Cardiac muscle cell (in vitro differentiated cells and primary cell): ENCODE results near the gene ACSBG1. TPM values are rescaled to one million over a fixed set of nuclear protein-coding genes. Genes with fewer than 3 reads are reported as not detected.
"Not testable (repeated sequence)": the region's sequence is repeated elsewhere in the genome, so short reads cannot be mapped to it uniquely, and the experiment has no call there.

Experiments
- DNase-seq, 2 donors: peaks; one replicate each; pipeline versions ENCODE4 v3.0.0 to v3.0.0-alpha.2; 2010 to 2017; ENCODE audit warnings: low read depth in 1 of 2, low spot score in 1 of 2
- H3K27ac ChIP-seq: fragments of 200-600 bp; sonication (generic); 2 replicates; pipeline ENCODE4 v1.5.1; 2016
- H3K27me3 ChIP-seq: fragments of 200-600 bp; sonication (generic); 2 replicates; pipeline ENCODE4 v1.6.0; 2016; ENCODE audit warnings: control low read depth
- H3K36me3 ChIP-seq: fragments of 200-600 bp; sonication (generic); 2 replicates; pipeline ENCODE4 v1.5.1; 2016; ENCODE audit warnings: control low read depth
- H3K4me1 ChIP-seq: fragments of 200-600 bp; sonication (generic); 2 replicates; pipeline ENCODE4 v1.8.1; 2017; ENCODE audit warnings: low read depth, mild to moderate bottlenecking, mixed run types
- H3K4me3 ChIP-seq: fragments of 200-600 bp; sonication (generic); 2 replicates; pipeline ENCODE4 v1.5.1; 2016; ENCODE audit warnings: mild to moderate bottlenecking
- H3K9me3 ChIP-seq: fragments of 200-600 bp; sonication (generic); 2 replicates; pipeline ENCODE4 v1.5.1; 2017; ENCODE audit warnings: low read depth, mild to moderate bottlenecking, control low read depth
- CTCF ChIP-seq: IDR thresholded peaks from 2 replicates; pipeline ENCODE4 v1.5.1; 2012; ENCODE audit warnings: low read depth, mild to moderate bottlenecking, low read length
- polyA plus RNA-seq: library from polyadenylated mRNA; unstranded; fragments of >200 nt; fragmentation: Nextera tagmentation; extraction: Ambion mirVana; gene quantifications from 2 replicates; pipeline ENCODE4 v1.2.1, GENCODE V29; 2016
- total RNA-seq: library from RNA; depleted of rRNA; stranded (reverse); fragments of >200 nt; gene quantifications from 2 replicates; pipeline ENCODE4 v1.2.3, GENCODE V29; 2016

ACSBG1 gene
- total and polyA plus RNA-seq, 2 experiments from 2014 or later = 0.13 to 0.24 TPM

- no peaks in the 10 kb centered on the region for H3K27me3 ChIP-seq
- no peak for TF ChIP-seq CTCF
- no peaks in the 10 kb centered on the region for H3K4me1 ChIP-seq
Measured at GRCh38 chr15:78249131-78249530, 14.8 kb upstream of the ACSBG1 start.

GRCh38 chr15:78247911-78248310 is 13.5 kb upstream of the ACSBG1 start:
- H3K27ac ChIP-seq = no peak overlapping the region
- DNase-seq = no peak
- no peaks in the 10 kb centered on the region for H3K9me3 ChIP-seq
- no peak overlapping the region for H3K4me3 ChIP-seq
- no peak for TF ChIP-seq CTCF
- no peaks in the 10 kb centered on the region for H3K36me3 ChIP-seq
- no peaks in the 10 kb centered on the region for H3K27me3 ChIP-seq
- no peaks in the 10 kb centered on the region for H3K4me1 ChIP-seq

More at GRCh38 chr15:78249131-78249530, 14.8 kb upstream of the ACSBG1 start:
- no peaks in the 10 kb centered on the region for H3K9me3 ChIP-seq
- no peak overlapping the region for H3K27ac ChIP-seq
- no peaks in the 10 kb centered on the region for H3K36me3 ChIP-seq
- no peak overlapping the region for H3K4me3 ChIP-seq
- no peak for DNase-seq

- DNase-seq, H3K27me3 ChIP-seq, H3K36me3 ChIP-seq, H3K9me3 ChIP-seq, H3K4me3 ChIP-seq, H3K27ac ChIP-seq, H3K4me1 ChIP-seq: not testable (repeated sequence)
Measured at GRCh38 chr15:78245976-78246620, 11.7 kb upstream of the ACSBG1 start.

- DNase-seq, H3K36me3 ChIP-seq, H3K9me3 ChIP-seq, H3K4me1 ChIP-seq, H3K4me3 ChIP-seq, H3K27ac ChIP-seq, H3K27me3 ChIP-seq: not testable (repeated sequence)
Measured at GRCh38 chr15:78245392-78245791, 11.0 kb upstream of the ACSBG1 start.

- no peak for DNase-seq
- Histone ChIP-seq H3K27ac (no peak overlapping the region), H3K36me3 (no peaks in the 10 kb centered on the region), H3K9me3 (no peaks in the 10 kb centered on the region), H3K4me1 (no peaks in the 10 kb centered on the region), H3K27me3 (no peaks in the 10 kb centered on the region), H3K4me3 (no peak overlapping the region)
- TF ChIP-seq CTCF = no peak
Measured at GRCh38 chr15:78244893-78245292, 10.5 kb upstream of the ACSBG1 start.

- Histone ChIP-seq H3K4me1 (no peaks in the 10 kb centered on the region), H3K9me3 (no peaks in the 10 kb centered on the region), H3K4me3 (no peak overlapping the region), H3K27ac (no peak overlapping the region), H3K36me3 (no peaks in the 10 kb centered on the region), H3K27me3 (no peaks in the 10 kb centered on the region)
- no peak for DNase-seq
- TF ChIP-seq CTCF = no peak
Measured at GRCh38 chr15:78244101-78244500, 9.7 kb upstream of the ACSBG1 start.
